Measurements from ENCODE around the gene PLCXD3. TPM values are rescaled to one million over a fixed set of nuclear protein-coding genes. Genes with fewer than 3 reads are reported as not detected.

Gene PLCXD3
- total RNA-seq, 2 experiments from 2014 or later = not detected

DNA sequence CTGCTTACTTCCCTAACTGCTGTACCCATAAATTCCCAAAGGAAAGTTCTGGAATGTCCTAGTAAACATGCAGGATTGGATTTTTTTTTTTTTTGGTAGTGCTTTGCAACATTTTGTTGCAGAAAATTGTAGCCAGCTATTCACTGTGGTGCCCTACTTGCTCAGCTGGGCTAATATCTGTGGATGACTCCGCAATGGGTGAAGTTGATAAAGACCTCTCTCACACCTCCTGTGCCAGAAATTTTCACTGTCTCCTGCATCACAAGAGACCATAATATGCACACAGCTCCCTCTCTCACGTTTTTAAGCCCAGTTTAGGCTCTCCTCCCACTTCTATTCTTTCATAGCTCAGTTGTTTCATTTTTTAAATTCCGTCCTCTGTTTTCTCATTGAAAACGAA, 160.6 kb downstream of the PLCXD3 start:
- H3K27ac Mint-ChIP-seq = no peak overlapping the region
- no peaks in the 10 kb centered on the region for H3K9me3 Mint-ChIP-seq

GRCh38 chr5:41347569-41347968, 162.8 kb downstream of the PLCXD3 start:
- Mint-ChIP-seq H3K4me1 (ENCODE audit: low read depth) (no peaks in the 10 kb centered on the region), H3K27ac (no peak overlapping the region), H3K36me3 (no peaks in the 10 kb centered on the region), H3K27me3 (no peaks in the 10 kb centered on the region), H3K9me3 (no peaks in the 10 kb centered on the region), H3K4me3 (no peak overlapping the region)
- ChIA-PET POLR2A (no interaction called here), CTCF (no interaction called here)
- DNase-seq = no peak
- intact Hi-C loops (cut with micrococcal nuclease) = no loop called here

More for the DNA sequence above, 160.6 kb downstream of the PLCXD3 start:
- Mint-ChIP-seq H3K36me3 (no peaks in the 10 kb centered on the region), H3K27me3 (no peaks in the 10 kb centered on the region), H3K4me3 (no peak overlapping the region), H3K4me1 (ENCODE audit: low read depth) (no peaks in the 10 kb centered on the region)
- no peak for DNase-seq
- CTCF ChIA-PET = no interaction called here
- intact Hi-C loops (cut with micrococcal nuclease) = no loop called here
- POLR2A ChIA-PET = interaction anchor here (0.6 kb wide), 1 partner anchor 363 kb away, joined by 3 read pairs; no protein-coding TSS in a partner anchor

GRCh38 chr5:41346609-41347008, 163.8 kb downstream of the PLCXD3 start:
- intact Hi-C loops (cut with micrococcal nuclease) = no loop called here
- Mint-ChIP-seq H3K4me1 (ENCODE audit: low read depth) (no peaks in the 10 kb centered on the region), H3K4me3 (no peak overlapping the region), H3K27ac (no peak overlapping the region), H3K36me3 (no peaks in the 10 kb centered on the region), H3K9me3 (no peaks in the 10 kb centered on the region), H3K27me3 (no peaks in the 10 kb centered on the region)
- DNase-seq = no peak
- CTCF ChIA-PET = no interaction called here
- POLR2A ChIA-PET = no interaction called here

- DNase-seq = no peak
- ChIA-PET CTCF (interaction anchor here (0.6 kb wide), 1 partner anchor 14 kb away, joined by 4 read pairs; no protein-coding TSS in a partner anchor), POLR2A (no interaction called here)
- Mint-ChIP-seq H3K27me3 (no peaks in the 10 kb centered on the region), H3K36me3 (no peaks in the 10 kb centered on the region), H3K27ac (no peak overlapping the region), H3K4me3 (no peak overlapping the region), H3K4me1 (ENCODE audit: low read depth) (no peaks in the 10 kb centered on the region), H3K9me3 (no peaks in the 10 kb centered on the region)
- intact Hi-C loops (cut with micrococcal nuclease) = no loop called here
Measured at GRCh38 chr5:41345295-41345694, 165.1 kb downstream of the PLCXD3 start.

- no peaks in the 10 kb centered on the region for H3K4me1 Mint-ChIP-seq (ENCODE audit: low read depth)
- no peak overlapping the region for H3K27ac Mint-ChIP-seq
- H3K27me3 Mint-ChIP-seq = no peaks in the 10 kb centered on the region
- H3K36me3 Mint-ChIP-seq = no peaks in the 10 kb centered on the region
- H3K9me3 Mint-ChIP-seq = no peaks in the 10 kb centered on the region
- intact Hi-C loops (cut with micrococcal nuclease) = no loop called here
- CTCF ChIA-PET = no interaction called here
- DNase-seq = no peak
- POLR2A ChIA-PET = no interaction called here
- no peak overlapping the region for H3K4me3 Mint-ChIP-seq
Measured at GRCh38 chr5:41339339-41339738, 171.1 kb downstream of the PLCXD3 start.

DNA sequence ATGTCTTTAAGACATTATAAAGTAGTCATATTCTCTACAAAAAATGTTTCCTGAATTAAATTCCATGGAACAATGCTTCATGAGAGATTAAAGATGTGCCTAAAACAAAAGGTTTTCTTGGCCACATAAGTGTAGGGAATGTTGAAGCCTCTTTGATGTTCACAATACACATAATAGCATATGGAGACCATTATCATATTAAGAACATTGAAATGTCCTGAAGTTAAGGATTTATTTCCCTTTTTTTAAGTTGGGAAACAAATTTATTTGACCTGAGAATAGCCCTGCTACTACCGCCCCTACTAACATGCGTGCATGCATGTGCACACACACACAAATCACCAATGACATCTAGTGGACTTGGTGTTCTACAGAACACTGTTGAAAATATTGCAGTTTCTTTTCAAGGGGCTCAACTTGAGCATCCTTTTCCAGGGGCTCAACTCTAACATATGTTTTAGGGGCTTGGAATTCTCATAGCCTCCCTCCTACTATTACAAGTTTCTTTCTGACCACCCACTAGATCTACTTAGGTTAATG, 172.2 kb downstream of the PLCXD3 start:
- Mint-ChIP-seq H3K36me3 (no peaks in the 10 kb centered on the region), H3K4me3 (no peak overlapping the region), H3K4me1 (ENCODE audit: low read depth) (no peaks in the 10 kb centered on the region), H3K9me3 (no peaks in the 10 kb centered on the region), H3K27me3 (no peaks in the 10 kb centered on the region), H3K27ac (no peak overlapping the region)
- intact Hi-C loops (cut with micrococcal nuclease) = no loop called here
- DNase-seq = no peak
- ChIA-PET CTCF (no interaction called here), POLR2A (no interaction called here)

DNA sequence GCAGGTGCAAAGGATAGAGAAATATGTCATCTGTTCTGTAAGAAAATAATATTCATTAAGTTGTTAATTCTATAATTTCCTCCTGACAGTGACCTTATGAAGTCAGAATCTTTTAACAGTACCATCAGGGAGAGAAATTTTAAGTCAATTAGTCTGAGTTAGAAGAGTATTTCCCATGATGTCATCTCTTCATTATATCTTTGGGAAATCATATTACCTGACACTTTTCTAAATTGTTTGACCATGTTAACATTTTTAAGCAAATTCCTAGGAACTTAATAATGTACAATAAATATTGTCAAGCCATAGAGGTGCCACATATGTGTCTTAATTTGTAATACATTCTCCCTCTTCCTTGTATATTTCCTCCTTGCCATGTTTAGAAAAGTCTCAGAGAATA, 172.7 kb downstream of the PLCXD3 start:
- H3K27me3 Mint-ChIP-seq = no peaks in the 10 kb centered on the region
- CTCF ChIA-PET = no interaction called here
- no peaks in the 10 kb centered on the region for H3K9me3 Mint-ChIP-seq
- H3K36me3 Mint-ChIP-seq = no peaks in the 10 kb centered on the region
- H3K4me1 Mint-ChIP-seq (ENCODE audit: low read depth) = no peaks in the 10 kb centered on the region
- no peak for DNase-seq
- no peak overlapping the region for H3K27ac Mint-ChIP-seq
- H3K4me3 Mint-ChIP-seq = no peak overlapping the region
- intact Hi-C loops (cut with micrococcal nuclease) = no loop called here
- POLR2A ChIA-PET = no interaction called here

DNA sequence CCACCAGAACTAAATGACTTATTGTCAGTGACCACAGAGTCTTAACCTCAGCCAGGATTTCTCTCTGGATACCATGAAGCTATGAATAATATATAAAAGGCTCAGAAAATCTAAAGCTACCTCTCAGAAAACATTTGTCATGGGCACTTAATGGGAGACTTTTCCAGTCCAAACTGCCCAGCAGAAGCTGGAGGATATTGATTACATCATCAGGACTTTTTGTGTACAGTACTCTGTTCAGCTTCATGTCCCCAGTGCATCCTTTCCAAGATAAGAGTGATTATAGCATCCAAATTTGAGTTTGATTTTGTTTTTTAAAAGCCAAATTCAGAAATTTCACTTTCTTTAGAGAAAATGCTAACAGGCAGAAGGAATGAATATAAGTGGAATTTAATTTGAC, 173.2 kb downstream of the PLCXD3 start:
- CTCF ChIA-PET = no interaction called here
- POLR2A ChIA-PET = no interaction called here
- no peaks in the 10 kb centered on the region for H3K36me3 Mint-ChIP-seq
- intact Hi-C loops (cut with micrococcal nuclease) = no loop called here
- no peaks in the 10 kb centered on the region for H3K27me3 Mint-ChIP-seq
- H3K27ac Mint-ChIP-seq = no peak overlapping the region
- H3K9me3 Mint-ChIP-seq = no peaks in the 10 kb centered on the region
- no peak overlapping the region for H3K4me3 Mint-ChIP-seq
- H3K4me1 Mint-ChIP-seq (ENCODE audit: low read depth) = no peaks in the 10 kb centered on the region
- DNase-seq = no peak

GRCh38 chr5:41336471-41336870, 173.9 kb downstream of the PLCXD3 start:
- CTCF ChIA-PET = no interaction called here
- DNase-seq = no peak
- H3K27ac Mint-ChIP-seq = no peak overlapping the region
- no peaks in the 10 kb centered on the region for H3K36me3 Mint-ChIP-seq
- no peaks in the 10 kb centered on the region for H3K27me3 Mint-ChIP-seq
- intact Hi-C loops (cut with micrococcal nuclease) = no loop called here
- no peak overlapping the region for H3K4me3 Mint-ChIP-seq
- POLR2A ChIA-PET = no interaction called here
- H3K4me1 Mint-ChIP-seq (ENCODE audit: low read depth) = no peaks in the 10 kb centered on the region
- no peaks in the 10 kb centered on the region for H3K9me3 Mint-ChIP-seq

GRCh38 chr5:41335596-41336181, 174.7 kb downstream of the PLCXD3 start:
- Mint-ChIP-seq H3K36me3 (no peaks in the 10 kb centered on the region), H3K4me1 (ENCODE audit: low read depth) (no peaks in the 10 kb centered on the region), H3K4me3 (no peak overlapping the region), H3K27me3 (no peaks in the 10 kb centered on the region), H3K9me3 (no peaks in the 10 kb centered on the region), H3K27ac (no peak overlapping the region)
- DNase-seq = no peak
- ChIA-PET POLR2A (no interaction called here), CTCF (no interaction called here)
- intact Hi-C loops (cut with micrococcal nuclease) = no loop called here

GRCh38 chr5:41334758-41335157, 175.6 kb downstream of the PLCXD3 start:
- no peak for DNase-seq
- no peaks in the 10 kb centered on the region for H3K4me1 Mint-ChIP-seq (ENCODE audit: low read depth)

DNA sequence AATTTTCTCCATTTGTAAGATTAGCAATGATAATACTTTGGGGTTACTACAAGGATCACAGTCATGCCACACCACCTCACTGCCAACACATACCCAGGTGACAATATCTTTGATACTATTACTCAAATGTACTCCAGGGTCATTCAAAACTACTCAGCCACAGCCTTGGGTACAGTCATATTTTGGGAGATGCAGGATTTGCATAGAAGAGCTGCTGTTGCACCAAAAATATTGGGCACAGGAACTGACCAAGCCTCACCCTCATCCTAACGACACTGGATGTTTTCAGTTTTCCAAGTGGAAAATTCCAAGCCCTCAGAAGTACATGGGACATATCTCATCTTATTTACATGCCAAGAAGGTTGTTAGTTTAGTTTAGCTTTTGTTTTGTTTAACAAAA, 176.2 kb downstream of the PLCXD3 start:
- Mint-ChIP-seq H3K27me3 (no peaks in the 10 kb centered on the region), H3K4me3 (no peak overlapping the region), H3K36me3 (no peaks in the 10 kb centered on the region), H3K4me1 (ENCODE audit: low read depth) (no peaks in the 10 kb centered on the region), H3K9me3 (no peaks in the 10 kb centered on the region), H3K27ac (no peak overlapping the region)
- DNase-seq = no peak
- POLR2A ChIA-PET = no interaction called here
- intact Hi-C loops (cut with micrococcal nuclease) = no loop called here
- CTCF ChIA-PET = no interaction called here

More at GRCh38 chr5:41334758-41335157, 175.6 kb downstream of the PLCXD3 start:
- intact Hi-C loops (cut with micrococcal nuclease) = no loop called here
- H3K27me3 Mint-ChIP-seq = no peaks in the 10 kb centered on the region
- POLR2A ChIA-PET = no interaction called here
- H3K36me3 Mint-ChIP-seq = no peaks in the 10 kb centered on the region
- CTCF ChIA-PET = no interaction called here
- no peaks in the 10 kb centered on the region for H3K9me3 Mint-ChIP-seq
- no peak overlapping the region for H3K4me3 Mint-ChIP-seq
- H3K27ac Mint-ChIP-seq = no peak overlapping the region

GRCh38 chr5:41325074-41325473, 185.3 kb downstream of the PLCXD3 start:
- intact Hi-C loops (cut with micrococcal nuclease) = no loop called here

More at GRCh38 chr5:41325074-41325473, 185.3 kb downstream of the PLCXD3 start:
- Mint-ChIP-seq H3K27ac (no peak overlapping the region), H3K4me1 (ENCODE audit: low read depth) (no peaks in the 10 kb centered on the region), H3K36me3 (no peaks in the 10 kb centered on the region), H3K4me3 (no peak overlapping the region), H3K9me3 (peaks cover 2% of the 10 kb centered on the region), H3K27me3 (no peaks in the 10 kb centered on the region)
- ChIA-PET CTCF (no interaction called here), POLR2A (no interaction called here)
- no peak for DNase-seq

Measured in activated CD4-positive, alpha-beta memory T cell treated with anti-CD3 and anti-CD28 coated beads for 36 hours (primary cell).